Central memory CD8-positive, alpha-beta T cell (primary cell): ENCODE data around the gene NTRK3.

Source experiments
- ATAC-seq: fragments of 150-1000 bp; cut with Tn5 transposase; replicated peaks from 2 replicates; pipeline ENCODE4 v1.10.0; 2022; ENCODE audit warnings: mild to moderate bottlenecking, moderate FRiP score, moderate number of reproducible peaks; ENCODE audit not compliant: poor library complexity, severe bottlenecking; ENCODE audit errors: extremely low read depth
- DNase-seq, 2 donors: peaks; one replicate each; pipeline ENCODE4 v3.0.0; 2021; ENCODE audit warnings: low spot score in 2 of 2
- H3K27ac Mint-ChIP-seq: one replicate; pipeline ENCODE4 v1.8.0; 2022; ENCODE audit warnings: low read depth, mild to moderate bottlenecking, moderate library complexity, mixed read lengths
- H3K27me3 Mint-ChIP-seq: one replicate; pipeline ENCODE4 v1.8.0; 2022; ENCODE audit warnings: mixed read lengths
- H3K36me3 Mint-ChIP-seq: one replicate; pipeline ENCODE4 v1.8.0; 2022; ENCODE audit warnings: mild to moderate bottlenecking, moderate library complexity, mixed read lengths; ENCODE audit not compliant: insufficient read depth
- H3K4me1 Mint-ChIP-seq: one replicate; pipeline ENCODE4 v1.8.0; 2022; ENCODE audit warnings: mixed read lengths
- H3K4me3 Mint-ChIP-seq: one replicate; pipeline ENCODE4 v1.8.0; 2022; ENCODE audit warnings: mild to moderate bottlenecking, moderate library complexity, mixed read lengths
- H3K9me3 Mint-ChIP-seq: one replicate; pipeline ENCODE4 v1.8.0; 2022; ENCODE audit warnings: mixed read lengths

NTRK3 gene

DNA sequence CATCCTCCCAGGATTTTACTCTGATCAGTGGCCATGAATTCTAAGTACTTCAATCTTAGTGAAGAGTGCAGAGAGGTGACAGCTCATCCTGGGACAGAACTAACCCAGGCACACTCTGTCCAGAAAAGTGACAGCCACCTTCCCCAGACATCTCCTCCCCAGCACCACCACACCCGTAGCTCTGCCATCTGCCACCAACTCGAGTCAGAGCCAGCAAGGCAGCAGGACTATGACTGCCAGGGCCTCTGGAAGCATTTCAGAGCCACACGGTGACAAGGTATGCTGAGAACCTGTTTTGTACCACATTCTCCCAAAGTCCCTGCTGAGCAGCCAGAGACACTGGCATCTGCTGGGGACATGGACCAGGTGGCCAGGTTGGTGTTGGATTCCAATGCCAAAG is 71.0 kb downstream of the NTRK3 start:
- no peak for DNase-seq

DNA sequence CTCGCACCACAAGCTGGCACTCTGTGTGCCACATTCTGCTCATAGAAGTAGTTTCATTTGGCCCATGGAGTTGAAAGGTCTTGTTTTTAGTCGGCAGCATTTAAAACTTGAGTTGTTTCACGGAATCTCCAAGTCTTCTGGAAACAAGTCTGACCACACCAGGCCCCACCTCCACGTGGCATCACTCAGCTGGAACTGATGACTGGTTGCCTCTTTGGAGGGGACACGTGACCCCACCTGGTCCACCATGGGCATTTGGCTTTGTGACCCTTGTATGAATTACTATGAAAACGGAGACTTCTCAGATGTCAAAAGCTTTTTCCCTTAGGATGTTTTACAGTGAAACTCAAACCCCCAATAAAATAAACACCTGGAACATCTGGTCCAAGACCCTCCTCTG is 74.9 kb downstream of the NTRK3 start:
- no peak for ATAC-seq
- H3K27me3 Mint-ChIP-seq = peaks cover 40% of the 10 kb centered on the region
- no peak overlapping the region for H3K27ac Mint-ChIP-seq
- H3K9me3 Mint-ChIP-seq = no peaks in the 10 kb centered on the region
- H3K4me1 Mint-ChIP-seq = no peaks in the 10 kb centered on the region
- no peak for DNase-seq
- no peak overlapping the region for H3K4me3 Mint-ChIP-seq
- no peaks in the 10 kb centered on the region for H3K36me3 Mint-ChIP-seq

More for the DNA sequence above, 71.0 kb downstream of the NTRK3 start:
- Mint-ChIP-seq H3K4me3 (no peak overlapping the region), H3K9me3 (no peaks in the 10 kb centered on the region), H3K4me1 (no peaks in the 10 kb centered on the region), H3K27ac (no peak overlapping the region), H3K36me3 (no peaks in the 10 kb centered on the region), H3K27me3 (peaks cover 40% of the 10 kb centered on the region)
- ATAC-seq = no peak

DNA sequence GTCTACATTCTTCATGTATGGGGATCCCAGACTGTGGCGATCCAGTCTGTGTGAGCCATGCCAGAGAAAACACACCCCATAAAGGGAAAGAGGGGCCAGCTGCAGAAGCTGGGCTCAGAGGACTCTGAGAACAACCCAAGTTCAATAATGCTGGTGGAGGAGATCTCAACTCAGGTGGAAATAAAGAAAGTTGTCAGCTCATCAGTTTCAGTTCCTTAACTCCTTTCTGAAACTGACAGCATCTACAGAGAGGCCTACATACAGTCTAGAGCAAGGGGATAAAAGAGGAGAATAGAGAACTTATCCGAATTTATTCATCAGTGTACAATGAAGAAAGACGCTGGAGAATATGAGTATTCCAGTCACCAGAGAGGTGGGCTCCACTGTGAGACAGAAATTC is 77.0 kb downstream of the NTRK3 start:
- DNase-seq = no peak
- Mint-ChIP-seq H3K36me3 (no peaks in the 10 kb centered on the region), H3K4me3 (no peak overlapping the region), H3K27me3 (peaks cover 36% of the 10 kb centered on the region), H3K4me1 (no peaks in the 10 kb centered on the region), H3K27ac (no peak overlapping the region), H3K9me3 (no peaks in the 10 kb centered on the region)
- ATAC-seq = no peak

GRCh38 chr15:88178631-88179030 is 77.9 kb downstream of the NTRK3 start:
- no peaks in the 10 kb centered on the region for H3K36me3 Mint-ChIP-seq
- H3K27ac Mint-ChIP-seq = no peak overlapping the region
- no peaks in the 10 kb centered on the region for H3K9me3 Mint-ChIP-seq
- ATAC-seq = no peak
- DNase-seq = no peak
- H3K4me3 Mint-ChIP-seq = no peak overlapping the region
- H3K4me1 Mint-ChIP-seq = no peaks in the 10 kb centered on the region
- peaks cover 27% of the 10 kb centered on the region for H3K27me3 Mint-ChIP-seq

GRCh38 chr15:88177451-88177850 is 79.1 kb downstream of the NTRK3 start:
- H3K27me3 Mint-ChIP-seq = peaks cover 15% of the 10 kb centered on the region
- H3K9me3 Mint-ChIP-seq = no peaks in the 10 kb centered on the region

DNA sequence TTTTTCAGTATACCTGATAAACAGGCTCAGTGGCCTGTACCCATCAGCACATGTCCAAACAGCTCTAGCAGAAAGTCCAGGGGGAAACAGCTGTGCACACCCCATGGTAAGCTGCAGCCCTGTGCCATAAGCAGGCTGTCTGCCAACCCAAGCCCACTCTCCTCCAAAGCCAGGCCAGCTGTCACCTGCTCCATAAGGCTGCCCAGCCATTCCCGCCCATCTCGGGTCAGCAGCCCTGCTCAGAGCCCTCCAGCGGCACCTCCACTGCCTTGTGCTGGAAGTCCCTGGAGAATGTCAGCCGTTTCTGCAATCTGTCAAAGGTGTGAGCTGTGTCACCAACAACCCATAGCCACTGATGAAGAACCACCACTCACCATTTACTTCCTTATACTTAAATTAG is 82.0 kb downstream of the NTRK3 start:
- Mint-ChIP-seq H3K4me3 (no peak overlapping the region), H3K36me3 (no peaks in the 10 kb centered on the region), H3K27me3 (no peaks in the 10 kb centered on the region), H3K4me1 (no peaks in the 10 kb centered on the region), H3K9me3 (no peaks in the 10 kb centered on the region), H3K27ac (no peak overlapping the region)
- ATAC-seq (no peak), DNase-seq (no peak)

More at GRCh38 chr15:88177451-88177850, 79.1 kb downstream of the NTRK3 start:
- Mint-ChIP-seq H3K4me3 (no peak overlapping the region), H3K36me3 (no peaks in the 10 kb centered on the region), H3K27ac (no peak overlapping the region), H3K4me1 (no peaks in the 10 kb centered on the region)
- ATAC-seq (no peak), DNase-seq (no peak)

DNA sequence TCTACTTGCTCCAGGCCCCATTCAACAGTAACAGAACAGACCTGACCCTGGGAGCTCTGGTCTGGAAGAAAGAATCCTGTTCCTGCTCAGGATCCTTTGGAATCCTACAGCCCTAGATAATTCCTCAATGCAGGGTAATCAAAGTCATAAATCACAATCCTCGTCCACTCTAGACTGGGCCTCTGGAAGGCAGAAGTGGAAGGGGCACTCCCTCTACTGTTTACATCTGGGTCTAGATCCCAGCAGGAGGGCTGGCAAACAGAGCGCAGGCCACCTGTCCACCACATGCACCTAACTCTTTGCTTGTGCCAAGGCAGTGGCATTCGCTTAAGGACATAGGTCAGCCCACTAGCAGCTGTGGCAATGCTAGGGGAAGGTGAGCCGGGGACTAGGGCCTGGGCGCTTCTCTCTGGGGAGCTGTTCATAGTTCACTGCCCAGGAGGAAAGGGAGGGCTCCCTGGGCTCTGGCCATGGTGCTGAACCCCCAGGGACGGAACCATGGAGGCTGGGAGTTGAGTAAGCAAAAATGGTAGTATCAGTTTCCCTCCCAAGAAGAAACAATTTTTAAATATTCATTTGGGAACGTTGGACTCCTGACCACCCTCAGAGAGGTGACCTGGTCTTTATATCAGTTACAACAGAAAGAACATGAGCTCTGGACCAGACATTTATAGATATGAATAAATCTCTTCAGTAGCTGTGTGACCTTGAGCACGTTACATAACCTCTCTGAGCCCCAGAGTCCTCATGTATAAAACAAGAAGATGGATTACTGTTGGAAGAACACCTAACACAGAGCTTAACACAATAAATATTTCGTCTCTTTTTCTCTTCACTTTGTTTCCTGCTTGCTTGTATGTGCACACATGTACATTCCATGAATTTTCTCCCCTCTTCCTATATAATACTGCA is 90.2 kb downstream of the NTRK3 start:
- H3K27me3 Mint-ChIP-seq = peaks cover 39% of the 10 kb centered on the region
- ATAC-seq (no peak), DNase-seq (no peak)
- H3K36me3 Mint-ChIP-seq = peaks cover 1% of the 10 kb centered on the region
- H3K4me3 Mint-ChIP-seq = no peak overlapping the region
- H3K9me3 Mint-ChIP-seq = no peaks in the 10 kb centered on the region
- H3K27ac Mint-ChIP-seq = no peak overlapping the region
- no peaks in the 10 kb centered on the region for H3K4me1 Mint-ChIP-seq

DNA sequence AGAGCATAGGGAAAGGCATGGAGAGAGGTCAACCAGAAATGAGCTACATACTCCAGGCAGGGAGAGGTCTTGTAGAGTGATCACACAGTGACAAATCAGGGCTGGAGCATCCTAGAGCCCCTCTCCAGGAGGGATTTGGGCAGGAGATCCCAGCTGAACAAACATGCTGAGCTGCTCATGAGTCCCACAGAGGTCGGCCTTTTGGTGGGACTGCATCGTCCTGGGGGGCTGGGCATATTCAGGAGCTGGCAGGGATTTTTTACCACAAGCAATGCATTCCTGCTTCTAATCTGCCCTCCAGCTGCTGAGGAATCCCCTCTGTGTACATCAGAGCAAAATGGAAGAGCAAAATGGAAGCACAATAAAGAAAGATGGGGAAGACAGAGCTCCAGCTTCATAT is 94.9 kb downstream of the NTRK3 start:
- Mint-ChIP-seq H3K4me1 (no peaks in the 10 kb centered on the region), H3K27me3 (peaks cover 33% of the 10 kb centered on the region), H3K36me3 (peaks cover 1% of the 10 kb centered on the region), H3K4me3 (no peak overlapping the region), H3K9me3 (peaks cover 6% of the 10 kb centered on the region), H3K27ac (no peak overlapping the region)
- ATAC-seq (no peak), DNase-seq (no peak)

GRCh38 chr15:88155310-88155709 is 101.2 kb downstream of the NTRK3 start:
- no peaks in the 10 kb centered on the region for H3K36me3 Mint-ChIP-seq
- no peak overlapping the region for H3K4me3 Mint-ChIP-seq
- ATAC-seq = no peak
- H3K27me3 Mint-ChIP-seq = peaks cover 14% of the 10 kb centered on the region
- no peak overlapping the region for H3K27ac Mint-ChIP-seq
- no peak for DNase-seq
- H3K9me3 Mint-ChIP-seq = peaks cover 6% of the 10 kb centered on the region
- no peaks in the 10 kb centered on the region for H3K4me1 Mint-ChIP-seq

DNA sequence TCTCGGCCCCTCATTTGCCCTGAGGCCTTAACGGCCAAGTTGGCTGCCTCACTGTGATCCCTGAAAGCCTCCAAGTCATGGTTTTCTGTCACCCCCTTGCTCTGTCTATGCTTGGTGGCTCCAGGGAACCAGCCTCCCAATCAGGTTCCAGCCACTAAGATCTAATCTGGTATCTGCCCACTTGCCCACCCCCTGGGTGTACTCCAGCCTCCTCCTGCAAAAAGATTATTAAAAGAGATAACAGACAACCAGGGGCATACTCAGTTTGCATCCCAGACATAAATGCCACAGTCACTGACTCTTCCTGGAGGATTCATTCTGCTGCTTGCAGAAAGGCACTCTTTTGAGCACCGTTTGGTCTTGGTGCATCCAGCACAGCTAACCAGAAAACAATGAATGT is 103.9 kb downstream of the NTRK3 start:
- Mint-ChIP-seq H3K4me3 (no peak overlapping the region), H3K9me3 (peaks cover 6% of the 10 kb centered on the region), H3K4me1 (no peaks in the 10 kb centered on the region), H3K27me3 (peaks cover 14% of the 10 kb centered on the region), H3K27ac (no peak overlapping the region), H3K36me3 (no peaks in the 10 kb centered on the region)
- DNase-seq (no peak), ATAC-seq (no peak)

GRCh38 chr15:88147760-88148159 is 108.8 kb downstream of the NTRK3 start:
- DNase-seq = no peak
- no peak overlapping the region for H3K27ac Mint-ChIP-seq
- H3K4me1 Mint-ChIP-seq = no peaks in the 10 kb centered on the region
- H3K27me3 Mint-ChIP-seq = no peaks in the 10 kb centered on the region
- H3K9me3 Mint-ChIP-seq = no peaks in the 10 kb centered on the region
- H3K36me3 Mint-ChIP-seq = no peaks in the 10 kb centered on the region
- ATAC-seq = no peak
- no peak overlapping the region for H3K4me3 Mint-ChIP-seq

DNA sequence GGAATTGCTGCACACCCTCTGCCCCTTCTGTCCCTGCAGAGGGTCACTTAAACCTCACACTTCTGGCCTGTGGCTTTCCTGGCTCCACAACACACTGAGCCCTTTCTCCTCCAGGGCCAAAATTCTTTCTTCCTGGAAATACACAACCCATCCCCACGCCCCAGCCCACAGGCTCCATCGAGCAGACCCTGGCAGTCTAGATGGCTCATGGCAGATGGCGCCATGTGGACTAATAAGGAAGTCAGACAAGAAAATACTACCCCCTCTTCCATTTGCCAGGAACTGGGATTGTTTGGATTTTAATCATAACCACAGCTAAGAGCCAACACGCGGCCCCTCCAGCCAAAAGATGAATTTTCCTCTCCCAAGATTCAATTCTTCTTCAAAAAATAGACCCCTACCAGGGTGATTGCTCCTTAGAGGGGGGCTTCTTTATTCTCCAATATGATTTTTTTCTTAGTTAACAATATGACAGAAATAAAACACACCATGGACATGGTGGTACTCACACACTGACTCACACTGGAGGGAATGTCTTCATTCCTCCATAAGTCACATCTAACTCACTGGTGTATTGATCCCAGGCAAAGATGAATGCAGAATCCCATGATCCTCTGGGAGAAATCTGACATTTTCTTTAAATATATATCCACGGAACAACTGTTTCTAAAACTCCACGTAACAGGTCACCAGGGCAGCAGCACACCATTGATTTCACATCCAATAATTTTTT is 111.5 kb downstream of the NTRK3 start:
- Mint-ChIP-seq H3K36me3 (no peaks in the 10 kb centered on the region), H3K4me3 (no peak overlapping the region), H3K9me3 (no peaks in the 10 kb centered on the region), H3K4me1 (no peaks in the 10 kb centered on the region), H3K27ac (no peak overlapping the region), H3K27me3 (no peaks in the 10 kb centered on the region)
- DNase-seq = no peak
- no peak for ATAC-seq

DNA sequence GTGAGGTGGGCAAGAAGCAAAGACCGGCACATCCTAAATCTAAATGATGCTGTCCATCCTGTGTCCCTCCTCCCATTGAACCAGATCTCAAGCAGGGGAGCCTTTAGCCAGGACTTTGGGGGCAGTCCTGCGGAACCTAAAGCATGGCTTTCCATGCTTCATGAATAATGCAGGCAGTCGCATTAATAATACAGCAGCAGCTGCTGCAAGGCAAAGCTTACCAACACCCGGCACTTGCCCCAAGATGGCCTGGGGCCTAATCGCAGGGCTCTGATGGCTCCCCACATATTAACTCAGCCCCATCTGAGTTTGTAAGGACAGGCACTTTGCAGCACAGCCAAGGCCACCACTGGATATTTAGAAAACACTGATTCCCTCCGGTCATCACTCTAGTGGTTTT is 114.4 kb downstream of the NTRK3 start:
- no peaks in the 10 kb centered on the region for H3K9me3 Mint-ChIP-seq
- no peak overlapping the region for H3K27ac Mint-ChIP-seq

More for the DNA sequence above, 114.4 kb downstream of the NTRK3 start:
- Mint-ChIP-seq H3K27me3 (no peaks in the 10 kb centered on the region), H3K4me3 (no peak overlapping the region), H3K36me3 (no peaks in the 10 kb centered on the region), H3K4me1 (no peaks in the 10 kb centered on the region)
- DNase-seq = no peak
- ATAC-seq = no peak
